OCI-LY3 (cell line): ENCODE data around the gene FKRP.

Experiments
- EZH2phosphoT487 ChIP-seq: fragments of 200-600 bp; shearing (Covaris generic); IDR thresholded peaks from 2 replicates; pipeline ENCODE4 v1.6.1; 2018; ENCODE audit warnings: antibody characterized with exemption, mixed run types, low read depth
- TF ChIP-seq, protein P1 (sequence below): fragments of 200-600, 300-600 bp; sonication (generic); IDR thresholded peaks from 2 replicates; pipeline ENCODE4 v1.5.1; 2014; ENCODE audit warnings: antibody characterized with exemption, low read length, low read depth

DNA sequence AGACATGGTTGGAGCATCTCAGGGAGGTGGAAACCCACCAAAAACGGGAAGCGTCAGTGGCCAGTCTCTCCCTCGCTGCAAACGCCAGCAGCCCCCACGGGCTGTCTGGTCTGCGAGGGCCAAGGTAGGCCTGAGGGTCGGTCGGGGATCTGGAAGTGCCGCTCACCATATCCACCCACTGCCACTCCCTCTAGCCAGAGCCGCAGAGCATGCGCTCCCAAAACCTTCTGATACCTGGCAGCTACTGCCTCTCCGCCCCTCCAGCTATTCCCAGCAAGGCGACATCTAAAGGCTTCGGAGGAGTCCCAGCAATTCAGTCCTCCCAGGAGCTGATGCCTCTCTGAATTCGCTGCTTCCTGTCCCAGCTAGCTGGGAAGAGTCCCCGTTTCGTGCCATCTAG, 4.4 kb upstream of the FKRP start:
- TF ChIP-seq, protein P1, sequence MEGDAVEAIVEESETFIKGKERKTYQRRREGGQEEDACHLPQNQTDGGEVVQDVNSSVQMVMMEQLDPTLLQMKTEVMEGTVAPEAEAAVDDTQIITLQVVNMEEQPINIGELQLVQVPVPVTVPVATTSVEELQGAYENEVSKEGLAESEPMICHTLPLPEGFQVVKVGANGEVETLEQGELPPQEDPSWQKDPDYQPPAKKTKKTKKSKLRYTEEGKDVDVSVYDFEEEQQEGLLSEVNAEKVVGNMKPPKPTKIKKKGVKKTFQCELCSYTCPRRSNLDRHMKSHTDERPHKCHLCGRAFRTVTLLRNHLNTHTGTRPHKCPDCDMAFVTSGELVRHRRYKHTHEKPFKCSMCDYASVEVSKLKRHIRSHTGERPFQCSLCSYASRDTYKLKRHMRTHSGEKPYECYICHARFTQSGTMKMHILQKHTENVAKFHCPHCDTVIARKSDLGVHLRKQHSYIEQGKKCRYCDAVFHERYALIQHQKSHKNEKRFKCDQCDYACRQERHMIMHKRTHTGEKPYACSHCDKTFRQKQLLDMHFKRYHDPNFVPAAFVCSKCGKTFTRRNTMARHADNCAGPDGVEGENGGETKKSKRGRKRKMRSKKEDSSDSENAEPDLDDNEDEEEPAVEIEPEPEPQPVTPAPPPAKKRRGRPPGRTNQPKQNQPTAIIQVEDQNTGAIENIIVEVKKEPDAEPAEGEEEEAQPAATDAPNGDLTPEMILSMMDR = no peak
- TF ChIP-seq EZH2phosphoT487 = no peak
